HG03025 (cell line): Measurements from ENCODE around the gene TGIF1.

Experiments used
- ATAC-seq: cut with Tn5 transposase; IDR thresholded peaks from one replicate; pipeline ENCODE4 v1.9.1; 2021; ENCODE audit warnings: mild to moderate bottlenecking, moderate library complexity; ENCODE audit not compliant: unreplicated experiment, low FRiP score

The TGIF1 gene

GRCh38 chr18:3508576-3509549 is 58.9 kb downstream of the TGIF1 start:
- ATAC-seq: no peak
